Suprapubic skin (tissue), 4 donors: ENCODE data around the gene PREX1.

Experiments
- CTCF ChIP-seq, 2 donors: fragments of 200-600 bp in 1 of 2; fragments of 450-650 bp in 1 of 2; sonication (generic) in 1 of 2; IDR thresholded peaks; one replicate each; pipeline ENCODE4 v1.5.1; 2016 to 2019; ENCODE audit warnings: antibody characterized with exemption in 2 of 2, mild to moderate bottlenecking in 1 of 2, moderate library complexity in 1 of 2
- POLR2A ChIP-seq, 2 donors: fragments of 450-650 bp; IDR thresholded peaks; one replicate each; pipeline ENCODE4 v1.6.1; 2017; ENCODE audit warnings: antibody characterized with exemption in 2 of 2, mild to moderate bottlenecking in 2 of 2, moderate library complexity in 2 of 2
- POLR2AphosphoS5 ChIP-seq, 3 donors: sonication (generic); formaldehyde crosslinking; IDR thresholded peaks; one replicate each; pipeline ENCODE4 v1.6.1; 2017; ENCODE audit warnings: antibody characterized with exemption in 3 of 3

GRCh38 chr20:48578397-48579098, 249.3 kb downstream of the PREX1 start:
- TF ChIP-seq POLR2AphosphoS5 (IDR thresholded peaks at IDR 0.05) (no peak), POLR2A (IDR thresholded peaks at IDR 0.05) (no peak), CTCF (IDR thresholded peaks at IDR 0.05) (no peak)
